Common myeloid progenitor, CD34-positive (primary cell): ENCODE data around the gene WASHC3.
"Not testable (repeated sequence)": the region's sequence is repeated elsewhere in the genome, so short reads cannot be mapped to it uniquely, and the experiment has no call there.

Experiments
- CTCF ChIA-PET: fragments of 350-600 bp; sonication (Branson Sonifier 250); formaldehyde crosslinking; loops from one replicate; lab custom pipeline; 2021; ENCODE audit warnings: antibody characterized with exemption; lab: Charles Lee
- POLR2A ChIA-PET: fragments of 350-600 bp; sonication (Branson Sonifier 250); formaldehyde crosslinking; loops from one replicate; lab custom pipeline; 2021; ENCODE audit warnings: antibody characterized with exemption; lab: Charles Lee
- DNase-seq, 3 donors: peaks; one replicate each; pipeline versions ENCODE4 v3.0.0 to v3.0.0-alpha.2; 2013
- H3K27ac ChIP-seq, 2 experiments: 1 replicate in 1 of 2; 2 replicates in 1 of 2; pipeline ENCODE4 v1.7.0; 2013; ENCODE audit warnings: inconsistent platforms in 2 of 2, low read length in 2 of 2, mild to moderate bottlenecking in 2 of 2, low read depth in 1 of 2, moderate library complexity in 1 of 2; ENCODE audit not compliant: severe bottlenecking in 2 of 2, insufficient read depth in 1 of 2, poor library complexity in 1 of 2
- H3K27me3 ChIP-seq, 5 experiments: replicated peaks in 2 of 5; 1 replicate in 3 of 5; 2 replicates in 2 of 5; pipeline versions ENCODE4 v1.6.1 to v1.7.0; 2013; ENCODE audit warnings: low read length in 4 of 5, mild to moderate bottlenecking in 2 of 5, moderate library complexity in 2 of 5, inconsistent platforms in 1 of 5; ENCODE audit not compliant: insufficient read depth in 5 of 5, control insufficient read depth in 4 of 5
- H3K36me3 ChIP-seq, 4 experiments: 1 replicate in 2 of 4; 2 replicates in 2 of 4; pipeline versions ENCODE4 v1.6.1 to v1.7.0; 2013; ENCODE audit warnings: low read length in 3 of 4, control low read depth in 1 of 4, mild to moderate bottlenecking in 1 of 4; ENCODE audit not compliant: control insufficient read depth in 4 of 4, insufficient read depth in 4 of 4
- H3K4me1 ChIP-seq, 4 experiments: 1 replicate in 3 of 4; 2 replicates in 1 of 4; pipeline versions ENCODE4 v1.6.1 to v1.7.1; 2013; ENCODE audit warnings: low read length in 3 of 4, mild to moderate bottlenecking in 3 of 4, control low read depth in 1 of 4, inconsistent platforms in 1 of 4, moderate library complexity in 1 of 4; ENCODE audit not compliant: control insufficient read depth in 4 of 4, insufficient read depth in 4 of 4; ENCODE audit errors: control extremely low read depth in 1 of 4
- H3K4me3 ChIP-seq, 7 experiments: 1 replicate in 4 of 7; 2 replicates in 3 of 7; pipeline versions ENCODE4 v1.5.1 to v1.7.0; 2013; ENCODE audit warnings: mild to moderate bottlenecking in 7 of 7, low read length in 6 of 7, moderate library complexity in 6 of 7, inconsistent platforms in 2 of 7, low read depth in 2 of 7, control low read depth in 1 of 7; ENCODE audit not compliant: insufficient read depth in 4 of 7, control insufficient read depth in 1 of 7; ENCODE audit errors: extremely low read depth in 1 of 7
- H3K9me3 ChIP-seq, 5 experiments: 1 replicate in 4 of 5; 2 replicates in 1 of 5; pipeline versions ENCODE4 v1.6.1 to v1.7.1; 2013; ENCODE audit warnings: low read length in 4 of 5, mild to moderate bottlenecking in 2 of 5, inconsistent platforms in 1 of 5, low read depth in 1 of 5, moderate library complexity in 1 of 5; ENCODE audit not compliant: control insufficient read depth in 4 of 5, insufficient read depth in 2 of 5; ENCODE audit errors: control extremely low read depth in 1 of 5
- WGBS: methylation state at CpG from one replicate; pipeline ENCODE4 v1.1.5; 2013; ENCODE audit not compliant: insufficient coverage; 5-methylcytosine and 5-hydroxymethylcytosine counted together

WASHC3 gene

GRCh38 chr12:102026728-102027127 lies 35.1 kb downstream of the WASHC3 start:
- peak in 1 of 3 donors; percentile 6 for DNase-seq
- ChIA-PET CTCF (no interaction called here), POLR2A (no interaction called here)
- Histone ChIP-seq H3K27me3 (no peaks in the 10 kb centered on the region), H3K4me1 (no peaks in the 10 kb centered on the region), H3K36me3 (peaks cover 10 to 34% (median 14%) of the 10 kb centered on the region in 4 experiments), H3K9me3 (no peaks in the 10 kb centered on the region), H3K4me3 (no peak overlapping the region), H3K27ac (no peak overlapping the region)
- no CpG with 5 or more reads among the region's 1 CpG for WGBS

DNA sequence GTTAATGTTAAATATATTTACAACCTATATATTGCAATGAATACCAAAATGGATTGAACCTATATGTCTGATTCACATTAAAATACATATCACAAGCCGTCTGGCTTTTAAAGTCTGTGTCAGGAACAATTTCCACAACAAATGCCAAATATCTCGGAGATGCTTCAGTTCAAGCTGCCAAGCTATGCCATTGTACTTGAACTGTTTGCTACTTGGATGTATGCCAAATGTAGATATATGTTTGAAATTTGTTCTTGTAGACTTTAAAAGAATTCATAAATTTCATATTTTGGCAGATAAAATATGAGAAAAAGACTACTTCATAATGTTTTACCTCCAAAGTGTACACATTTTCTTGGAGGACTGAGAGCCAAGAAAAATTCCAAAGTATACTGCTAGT lies 37.0 kb downstream of the WASHC3 start:
- Histone ChIP-seq H3K36me3 (peaks cover 11 to 33% (median 16%) of the 10 kb centered on the region in 4 experiments), H3K27me3 (no peaks in the 10 kb centered on the region), H3K9me3 (no peaks in the 10 kb centered on the region), H3K4me1 (no peaks in the 10 kb centered on the region), H3K4me3 (no peak overlapping the region), H3K27ac (no peak overlapping the region)
- POLR2A ChIA-PET = no interaction called here
- CTCF ChIA-PET = interaction anchor here (1.2 to 1.3 kb wide), 2 partner anchors 9 to 11 kb away, joined by 3 read pairs; no protein-coding TSS in a partner anchor
- no peak for DNase-seq
- 100% methylated on average over 1 of the region's 2 CpGs for WGBS

DNA sequence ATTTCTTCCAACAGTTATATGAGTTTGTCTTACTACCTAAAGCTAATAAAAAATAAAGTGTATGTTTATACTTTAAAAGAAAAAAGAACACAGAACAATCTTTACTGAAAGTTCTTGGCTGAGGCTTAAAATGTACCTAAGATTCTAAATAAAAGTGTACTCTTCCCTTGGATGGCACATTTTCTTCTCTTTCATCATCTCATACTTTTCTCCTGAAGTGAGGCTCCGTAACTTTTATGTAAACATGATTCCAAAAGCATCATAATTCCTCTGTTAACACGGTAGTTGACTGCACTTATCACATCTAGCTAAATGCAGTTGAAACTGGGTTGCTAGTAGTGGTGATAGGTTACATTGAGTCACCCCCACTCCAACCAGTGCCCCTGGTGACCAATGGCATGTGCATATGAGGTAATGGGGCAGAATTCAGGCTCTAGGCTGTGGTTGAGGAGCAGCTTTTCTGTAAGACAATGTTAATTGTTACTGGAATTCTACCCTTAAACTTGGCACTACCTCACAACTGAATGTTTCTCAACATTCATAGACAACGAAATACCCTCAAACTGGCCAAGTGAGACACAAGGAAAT lies 38.4 kb downstream of the WASHC3 start:
- H3K36me3 ChIP-seq = peaks cover 11 to 29% (median 15%) of the 10 kb centered on the region in 4 experiments

GRCh38 chr12:102022286-102022685 lies 39.5 kb downstream of the WASHC3 start:
- DNase-seq = no peak
- CTCF ChIA-PET = no interaction called here
- POLR2A ChIA-PET = no interaction called here
- Histone ChIP-seq H3K4me3 (no peak overlapping the region), H3K36me3 (peaks cover 11 to 36% (median 20%) of the 10 kb centered on the region in 4 experiments), H3K4me1 (no peaks in the 10 kb centered on the region), H3K9me3 (no peaks in the 10 kb centered on the region), H3K27me3 (no peaks in the 10 kb centered on the region), H3K27ac (no peak overlapping the region)
- 100% methylated on average over 1 of the region's 1 CpG for WGBS

More for the DNA sequence above, 38.4 kb downstream of the WASHC3 start:
- H3K27me3 ChIP-seq = no peaks in the 10 kb centered on the region
- H3K4me1 ChIP-seq = no peaks in the 10 kb centered on the region
- CTCF ChIA-PET = interaction anchor here (1.2 kb wide), 1 partner anchor 17 kb away, joined by 3 read pairs; no protein-coding TSS in a partner anchor
- no peak for DNase-seq
- H3K27ac ChIP-seq = no peak overlapping the region
- H3K4me3 ChIP-seq = no peak overlapping the region
- H3K9me3 ChIP-seq = no peaks in the 10 kb centered on the region
- WGBS = 100% methylated on average over 2 of the region's 3 CpGs
- POLR2A ChIA-PET = no interaction called here

- H3K36me3 ChIP-seq = peaks cover 11 to 41% (median 20%) of the 10 kb centered on the region in 4 experiments
- CTCF ChIA-PET = interaction anchor here (0.7 kb wide), 1 partner anchor 42 kb away, joined by 3 read pairs; no protein-coding TSS in a partner anchor
- POLR2A ChIA-PET = no interaction called here
Measured at GRCh38 chr12:102021540-102022246, 40.1 kb downstream of the WASHC3 start.

DNA sequence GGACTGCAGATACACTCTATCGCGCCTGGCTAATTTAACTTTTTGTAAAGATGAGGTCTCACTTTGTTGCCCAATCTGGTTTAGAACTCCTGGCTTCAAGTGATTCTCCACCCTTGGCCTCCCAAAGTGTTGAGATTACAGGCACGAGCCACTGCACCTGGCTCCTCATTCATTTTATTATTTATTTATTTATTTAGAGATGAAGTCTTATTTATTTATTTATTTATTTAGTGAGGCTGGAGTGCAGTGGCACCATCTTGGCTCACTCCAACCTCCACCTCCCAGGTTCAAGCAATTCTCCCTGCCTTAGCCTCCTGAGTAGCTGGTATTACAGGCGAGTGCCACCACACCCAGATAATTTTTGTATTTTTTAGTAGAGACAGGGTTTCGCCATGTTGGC lies 43.2 kb downstream of the WASHC3 start:
- not testable (repeated sequence) for H3K9me3 ChIP-seq
- POLR2A ChIA-PET = interaction anchor here (0.7 kb wide), 1 partner anchor 22 kb away, joined by 3 read pairs; no protein-coding TSS in a partner anchor

More at GRCh38 chr12:102021540-102022246, 40.1 kb downstream of the WASHC3 start:
- Histone ChIP-seq H3K4me3 (no peak overlapping the region), H3K27me3 (no peaks in the 10 kb centered on the region), H3K4me1 (no peaks in the 10 kb centered on the region), H3K27ac (no peak overlapping the region), H3K9me3 (no peaks in the 10 kb centered on the region)
- no CpG with 5 or more reads among the region's 2 CpGs for WGBS
- no peak for DNase-seq

GRCh38 chr12:102016472-102016871 lies 45.3 kb downstream of the WASHC3 start:
- ChIA-PET CTCF (interaction anchor here (1.2 kb wide), 1 partner anchor 8 kb away, joined by 3 read pairs; no protein-coding TSS in a partner anchor), POLR2A (interaction anchor here (0.6 kb wide), 1 partner anchor 253 kb away, joined by 3 read pairs; no protein-coding TSS in a partner anchor)
- 100% methylated on average over 1 of the region's 1 CpG for WGBS
- Histone ChIP-seq H3K27ac (no peak overlapping the region), H3K4me3 (no peak overlapping the region), H3K4me1 (no peaks in the 10 kb centered on the region), H3K36me3 (peaks cover 5 to 28% (median 9%) of the 10 kb centered on the region in 4 experiments), H3K27me3 (no peaks in the 10 kb centered on the region), H3K9me3 (no peaks in the 10 kb centered on the region)
- no peak for DNase-seq

More for the DNA sequence above, 43.2 kb downstream of the WASHC3 start:
- not testable (repeated sequence) for H3K4me3 ChIP-seq, H3K27me3 ChIP-seq, H3K27ac ChIP-seq, DNase-seq, H3K4me1 ChIP-seq
- peaks cover 3 to 30% (median 12%) of the 10 kb centered on the region in 4 experiments for H3K36me3 ChIP-seq
- CTCF ChIA-PET = interaction anchor here (0.6 kb wide), 1 partner anchor 267 kb away, joined by 3 read pairs; no protein-coding TSS in a partner anchor
- WGBS = 100% methylated on average over 2 of the region's 5 CpGs
